ENCODE data around the gene DFFB.

DFFB gene

GRCh38 chr1:3836421-3836820, 20.9 kb upstream of the DFFB start:
- H3K27me3 ChIP-seq: no peaks in the 10 kb centered on the region
- TF ChIP-seq CTCF (IDR thresholded peaks at IDR 0.05): no peak
- H3K27ac ChIP-seq: no peak overlapping the region
- DNase-seq: no peak
- intact Hi-C loops (cut with DNase I; ENCODE audit: low total_unique reads): no loop called here
- H3K4me3 ChIP-seq: no peak overlapping the region
- peaks cover 0 to 4% (median 0%) of the 10 kb centered on the region in 3 donors for H3K9me3 ChIP-seq
- no peaks in the 10 kb centered on the region for H3K4me1 ChIP-seq
- H3K36me3 ChIP-seq: peaks cover 76 to 99% (median 91%) of the 10 kb centered on the region in 3 donors

DNA sequence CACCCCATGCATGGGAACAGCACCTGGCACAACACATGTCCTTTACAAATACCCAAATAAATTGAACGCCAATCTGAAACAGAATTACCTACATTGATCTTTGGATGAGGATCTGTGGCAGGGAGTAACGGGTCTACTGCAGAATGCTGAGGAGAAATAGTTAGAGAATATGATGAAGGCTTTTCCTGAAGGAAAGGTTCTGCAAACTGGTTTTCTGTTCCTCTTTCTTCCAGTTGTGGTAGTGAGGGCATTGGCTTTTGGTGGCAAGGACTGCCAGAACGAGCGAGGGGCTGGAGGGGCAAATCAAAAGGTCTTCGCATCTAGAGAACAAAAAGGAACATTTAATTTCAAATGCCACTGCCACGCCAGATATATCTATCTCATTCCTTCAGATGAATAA, 20.1 kb upstream of the DFFB start:
- Histone ChIP-seq H3K9me3 (peaks cover 0 to 4% (median 0%) of the 10 kb centered on the region in 3 donors), H3K4me1 (no peaks in the 10 kb centered on the region), H3K4me3 (no peak overlapping the region), H3K27ac (no peak overlapping the region), H3K36me3 (peaks cover 71 to 99% (median 91%) of the 10 kb centered on the region in 3 donors), H3K27me3 (no peaks in the 10 kb centered on the region)
- TF ChIP-seq CTCF (IDR thresholded peaks at IDR 0.05): no peak
- intact Hi-C loops (cut with DNase I; ENCODE audit: low total_unique reads): no loop called here
- DNase-seq: no peak

DNA sequence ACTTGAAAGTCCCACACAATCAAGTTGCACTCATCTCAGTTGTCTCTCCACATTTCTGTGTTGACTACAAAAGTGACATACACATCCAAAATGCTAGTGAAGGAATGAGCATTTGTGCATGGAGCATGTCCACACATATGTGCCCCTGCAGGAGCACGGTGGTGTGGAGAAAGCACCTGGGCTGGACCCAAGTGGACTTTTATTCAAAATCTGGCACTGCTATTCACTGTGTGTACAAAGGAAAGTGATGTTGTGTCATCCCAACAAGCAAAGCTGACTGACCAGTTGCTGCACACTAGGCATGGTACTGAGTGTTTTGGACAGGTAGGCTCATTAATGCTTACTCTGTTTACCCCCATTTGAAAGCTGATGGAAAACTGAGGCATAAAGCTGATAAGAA, 19.6 kb upstream of the DFFB start:
- H3K27ac ChIP-seq: no peak overlapping the region
- no peaks in the 10 kb centered on the region for H3K4me1 ChIP-seq
- no peak for TF ChIP-seq CTCF (IDR thresholded peaks at IDR 0.05)
- H3K9me3 ChIP-seq: peaks cover 0 to 4% (median 0%) of the 10 kb centered on the region in 3 donors
- H3K4me3 ChIP-seq: no peak overlapping the region
- DNase-seq: no peak
- intact Hi-C loops (cut with DNase I; ENCODE audit: low total_unique reads): no loop called here
- no peaks in the 10 kb centered on the region for H3K27me3 ChIP-seq
- H3K36me3 ChIP-seq: peaks cover 66 to 99% (median 91%) of the 10 kb centered on the region in 3 donors

- no peak for TF ChIP-seq CTCF (IDR thresholded peaks at IDR 0.05)
- H3K36me3 ChIP-seq: peaks cover 66 to 99% (median 89%) of the 10 kb centered on the region in 3 donors
- peaks cover 0 to 4% (median 0%) of the 10 kb centered on the region in 3 donors for H3K9me3 ChIP-seq
- H3K27ac ChIP-seq: no peak overlapping the region
- intact Hi-C loops (cut with DNase I; ENCODE audit: low total_unique reads): no loop called here
- no peak for DNase-seq
- no peaks in the 10 kb centered on the region for H3K4me1 ChIP-seq
- H3K4me3 ChIP-seq: no peak overlapping the region
- no peaks in the 10 kb centered on the region for H3K27me3 ChIP-seq
Observed at GRCh38 chr1:3838788-3839187, 18.5 kb upstream of the DFFB start.

DNA sequence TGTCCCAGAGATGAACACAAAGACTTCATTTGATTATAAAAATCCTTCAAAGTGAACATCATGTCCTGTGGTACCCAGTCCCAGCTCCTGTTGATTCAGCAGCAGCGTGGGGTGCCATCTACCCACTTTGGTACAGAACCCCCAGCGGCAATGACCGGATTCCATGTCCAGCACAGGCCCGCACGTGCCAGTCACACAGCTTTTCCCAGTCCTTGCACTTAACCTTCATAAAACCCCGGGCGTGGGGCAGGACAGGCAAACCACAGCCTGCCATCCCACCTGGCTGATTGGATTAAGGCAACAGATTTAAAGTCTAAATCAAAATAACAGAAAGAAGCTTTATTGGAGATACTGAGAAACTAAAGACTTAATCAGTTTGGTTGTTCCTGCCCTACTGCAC, 15.8 kb upstream of the DFFB start:
- peaks cover 0 to 4% (median 0%) of the 10 kb centered on the region in 3 donors for H3K9me3 ChIP-seq
- TF ChIP-seq CTCF (IDR thresholded peaks at IDR 0.05): no peak
- no peaks in the 10 kb centered on the region for H3K4me1 ChIP-seq
- DNase-seq: no peak
- H3K4me3 ChIP-seq: no peak overlapping the region
- H3K36me3 ChIP-seq: peaks cover 70 to 94% (median 82%) of the 10 kb centered on the region in 3 donors
- H3K27me3 ChIP-seq: no peaks in the 10 kb centered on the region
- intact Hi-C loops (cut with DNase I; ENCODE audit: low total_unique reads): no loop called here
- H3K27ac ChIP-seq: no peak overlapping the region

DNA sequence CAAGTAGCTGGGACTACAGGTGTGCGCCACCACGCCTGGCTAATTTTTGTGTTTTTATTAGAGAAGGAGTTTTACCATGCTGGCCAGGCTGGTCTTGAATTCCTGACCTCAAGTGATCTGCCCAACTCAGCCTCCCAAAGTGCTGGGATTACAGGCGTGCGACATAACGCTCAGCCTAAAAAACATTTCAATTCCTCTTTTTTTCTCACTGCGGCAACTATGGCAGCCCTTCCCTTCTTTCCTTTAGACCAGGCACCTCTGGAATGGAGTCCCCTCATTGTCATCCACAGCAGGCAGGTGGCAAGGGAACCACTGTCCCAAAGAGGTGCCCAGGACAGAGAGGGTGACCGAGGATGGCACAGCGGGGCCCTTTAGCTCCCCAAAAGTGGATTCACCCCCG, 14.4 kb upstream of the DFFB start:
- Histone ChIP-seq H3K36me3 (peaks cover 67 to 94% (median 81%) of the 10 kb centered on the region in 3 donors), H3K27ac (no peak overlapping the region), H3K9me3 (no peaks in the 10 kb centered on the region), H3K27me3 (no peaks in the 10 kb centered on the region), H3K4me1 (no peaks in the 10 kb centered on the region), H3K4me3 (no peak overlapping the region)
- no peak for DNase-seq
- no peak for TF ChIP-seq CTCF (IDR thresholded peaks at IDR 0.05)
- intact Hi-C loops (cut with DNase I; ENCODE audit: low total_unique reads): no loop called here
